ENCODE results near the gene ZSCAN30. TPM values are rescaled to one million over a fixed set of nuclear protein-coding genes. Genes with fewer than 3 reads are reported as not detected.
A peak's percentile ranks its signal among the peaks of the same experiment; 100 is the strongest.

Gene ZSCAN30
- total and polyA plus RNA-seq, 4 donors: 22.7 to 40.3 (median 32.3) TPM

- 92% methylated on average over 3 of the region's 3 CpGs for WGBS (ENCODE audit: insufficient coverage)
- Histone ChIP-seq H3K4me3 (ENCODE audit: low read depth, low read length) (no peak overlapping the region), H3K4me1 (ENCODE audit: control insufficient read depth, insufficient read depth, low read length) (peaks cover 6% of the 10 kb centered on the region), H3K27ac (ENCODE audit: low read depth, low read length) (no peak overlapping the region), H3K36me3 (ENCODE audit: control insufficient read depth, insufficient read depth, low read length) (peaks cover 18% of the 10 kb centered on the region), H3K9me3 (ENCODE audit: control insufficient read depth, insufficient read depth, low read length) (no peaks in the 10 kb centered on the region), H3K27me3 (ENCODE audit: control insufficient read depth, insufficient read depth, low read length) (no peaks in the 10 kb centered on the region)
- DNase-seq (ENCODE audit: low read depth in 4 of 6, low spot score in 6 of 6): peak in 1 of 6 donors; percentile 36
Measured at GRCh38 chr18:35284841-35285240, 5.2 kb downstream of the ZSCAN30 start.

- no peaks in the 10 kb centered on the region for H3K27me3 ChIP-seq (ENCODE audit: control insufficient read depth, insufficient read depth, low read length)
- peaks cover 18% of the 10 kb centered on the region for H3K36me3 ChIP-seq (ENCODE audit: control insufficient read depth, insufficient read depth, low read length)
- DNase-seq (ENCODE audit: low read depth in 4 of 6, low spot score in 6 of 6): no peak
- no peak overlapping the region for H3K4me3 ChIP-seq (ENCODE audit: low read depth, low read length)
- H3K4me1 ChIP-seq (ENCODE audit: control insufficient read depth, insufficient read depth, low read length): peaks cover 4% of the 10 kb centered on the region
- WGBS (ENCODE audit: insufficient coverage): 98% methylated on average over 7 of the region's 7 CpGs
- H3K27ac ChIP-seq (ENCODE audit: low read depth, low read length): no peak overlapping the region
- no peaks in the 10 kb centered on the region for H3K9me3 ChIP-seq (ENCODE audit: control insufficient read depth, insufficient read depth, low read length)
Measured at GRCh38 chr18:35283923-35284794, 5.9 kb downstream of the ZSCAN30 start.

GRCh38 chr18:35282353-35282752 lies 7.7 kb downstream of the ZSCAN30 start:
- Histone ChIP-seq H3K27me3 (ENCODE audit: control insufficient read depth, insufficient read depth, low read length) (no peaks in the 10 kb centered on the region), H3K4me1 (ENCODE audit: control insufficient read depth, insufficient read depth, low read length) (no peaks in the 10 kb centered on the region), H3K4me3 (ENCODE audit: low read depth, low read length) (no peak overlapping the region), H3K27ac (ENCODE audit: low read depth, low read length) (no peak overlapping the region), H3K9me3 (ENCODE audit: control insufficient read depth, insufficient read depth, low read length) (no peaks in the 10 kb centered on the region), H3K36me3 (ENCODE audit: control insufficient read depth, insufficient read depth, low read length) (peaks cover 18% of the 10 kb centered on the region)
- DNase-seq (ENCODE audit: low read depth in 4 of 6, low spot score in 6 of 6): no peak
- no CpG with 5 or more reads among the region's 1 CpG for WGBS (ENCODE audit: insufficient coverage)

- H3K9me3 ChIP-seq (ENCODE audit: control insufficient read depth, insufficient read depth, low read length): no peaks in the 10 kb centered on the region
- H3K4me1 ChIP-seq (ENCODE audit: control insufficient read depth, insufficient read depth, low read length): no peaks in the 10 kb centered on the region
- H3K4me3 ChIP-seq (ENCODE audit: low read depth, low read length): no peak overlapping the region
- DNase-seq (ENCODE audit: low read depth in 4 of 6, low spot score in 6 of 6): no peak
- peaks cover 9% of the 10 kb centered on the region for H3K36me3 ChIP-seq (ENCODE audit: control insufficient read depth, insufficient read depth, low read length)
- no peaks in the 10 kb centered on the region for H3K27me3 ChIP-seq (ENCODE audit: control insufficient read depth, insufficient read depth, low read length)
- no peak overlapping the region for H3K27ac ChIP-seq (ENCODE audit: low read depth, low read length)
Measured at GRCh38 chr18:35278969-35279368, 11.1 kb downstream of the ZSCAN30 start.

- H3K4me3 ChIP-seq (ENCODE audit: low read depth, low read length): no peak overlapping the region
- H3K4me1 ChIP-seq (ENCODE audit: control insufficient read depth, insufficient read depth, low read length): no peaks in the 10 kb centered on the region
- H3K36me3 ChIP-seq (ENCODE audit: control insufficient read depth, insufficient read depth, low read length): peaks cover 2% of the 10 kb centered on the region
- no peak overlapping the region for H3K27ac ChIP-seq (ENCODE audit: low read depth, low read length)
- no CpG with 5 or more reads among the region's 1 CpG for WGBS (ENCODE audit: insufficient coverage)
- no peaks in the 10 kb centered on the region for H3K9me3 ChIP-seq (ENCODE audit: control insufficient read depth, insufficient read depth, low read length)
- no peaks in the 10 kb centered on the region for H3K27me3 ChIP-seq (ENCODE audit: control insufficient read depth, insufficient read depth, low read length)
- DNase-seq (ENCODE audit: low read depth in 4 of 6, low spot score in 6 of 6): no peak
Measured at GRCh38 chr18:35278085-35278484, 11.9 kb downstream of the ZSCAN30 start.

GRCh38 chr18:35277633-35278032 lies 12.4 kb downstream of the ZSCAN30 start:
- no peak overlapping the region for H3K27ac ChIP-seq (ENCODE audit: low read depth, low read length)
- H3K4me1 ChIP-seq (ENCODE audit: control insufficient read depth, insufficient read depth, low read length): no peaks in the 10 kb centered on the region
- no peak overlapping the region for H3K4me3 ChIP-seq (ENCODE audit: low read depth, low read length)
- no peaks in the 10 kb centered on the region for H3K36me3 ChIP-seq (ENCODE audit: control insufficient read depth, insufficient read depth, low read length)
- no peaks in the 10 kb centered on the region for H3K27me3 ChIP-seq (ENCODE audit: control insufficient read depth, insufficient read depth, low read length)
- DNase-seq (ENCODE audit: low read depth in 4 of 6, low spot score in 6 of 6): no peak
- no peaks in the 10 kb centered on the region for H3K9me3 ChIP-seq (ENCODE audit: control insufficient read depth, insufficient read depth, low read length)

GRCh38 chr18:35276267-35276666 lies 13.8 kb downstream of the ZSCAN30 start:
- DNase-seq (ENCODE audit: low read depth in 4 of 6, low spot score in 6 of 6): no peak
- no peak overlapping the region for H3K4me3 ChIP-seq (ENCODE audit: low read depth, low read length)
- H3K9me3 ChIP-seq (ENCODE audit: control insufficient read depth, insufficient read depth, low read length): peaks cover under 1% of the 10 kb centered on the region
- 90% methylated on average over 3 of the region's 3 CpGs for WGBS (ENCODE audit: insufficient coverage)
- no peaks in the 10 kb centered on the region for H3K4me1 ChIP-seq (ENCODE audit: control insufficient read depth, insufficient read depth, low read length)
- peaks cover 6% of the 10 kb centered on the region for H3K36me3 ChIP-seq (ENCODE audit: control insufficient read depth, insufficient read depth, low read length)
- no peak overlapping the region for H3K27ac ChIP-seq (ENCODE audit: low read depth, low read length)
- no peaks in the 10 kb centered on the region for H3K27me3 ChIP-seq (ENCODE audit: control insufficient read depth, insufficient read depth, low read length)

GRCh38 chr18:35271656-35272055 lies 18.4 kb downstream of the ZSCAN30 start:
- H3K4me3 ChIP-seq (ENCODE audit: low read depth, low read length): no peak overlapping the region
- 93% methylated on average over 34 of the region's 35 CpGs for WGBS (ENCODE audit: insufficient coverage)
- DNase-seq (ENCODE audit: low read depth in 4 of 6, low spot score in 6 of 6): no peak

GRCh38 chr18:35268821-35269220 lies 21.2 kb downstream of the ZSCAN30 start:
- H3K4me1 ChIP-seq (ENCODE audit: control insufficient read depth, insufficient read depth, low read length): peaks cover 13% of the 10 kb centered on the region
- H3K9me3 ChIP-seq (ENCODE audit: control insufficient read depth, insufficient read depth, low read length): peaks cover 2% of the 10 kb centered on the region
- WGBS (ENCODE audit: insufficient coverage): no CpG with 5 or more reads among the region's 2 CpGs
- no peak overlapping the region for H3K27ac ChIP-seq (ENCODE audit: low read depth, low read length)
- H3K27me3 ChIP-seq (ENCODE audit: control insufficient read depth, insufficient read depth, low read length): no peaks in the 10 kb centered on the region
- DNase-seq (ENCODE audit: low read depth in 4 of 6, low spot score in 6 of 6): no peak
- H3K4me3 ChIP-seq (ENCODE audit: low read depth, low read length): no peak overlapping the region
- peaks cover 6% of the 10 kb centered on the region for H3K36me3 ChIP-seq (ENCODE audit: control insufficient read depth, insufficient read depth, low read length)

More at GRCh38 chr18:35271656-35272055, 18.4 kb downstream of the ZSCAN30 start:
- H3K27ac ChIP-seq (ENCODE audit: low read depth, low read length): no peak overlapping the region
- H3K4me1 ChIP-seq (ENCODE audit: control insufficient read depth, insufficient read depth, low read length): peaks cover 11% of the 10 kb centered on the region
- peaks cover 2% of the 10 kb centered on the region for H3K9me3 ChIP-seq (ENCODE audit: control insufficient read depth, insufficient read depth, low read length)
- H3K27me3 ChIP-seq (ENCODE audit: control insufficient read depth, insufficient read depth, low read length): no peaks in the 10 kb centered on the region
- peaks cover 6% of the 10 kb centered on the region for H3K36me3 ChIP-seq (ENCODE audit: control insufficient read depth, insufficient read depth, low read length)

- Histone ChIP-seq H3K36me3 (ENCODE audit: control insufficient read depth, insufficient read depth, low read length) (peaks cover 9% of the 10 kb centered on the region), H3K27me3 (ENCODE audit: control insufficient read depth, insufficient read depth, low read length) (no peaks in the 10 kb centered on the region), H3K4me1 (ENCODE audit: control insufficient read depth, insufficient read depth, low read length) (peaks cover 13% of the 10 kb centered on the region), H3K4me3 (ENCODE audit: low read depth, low read length) (peak overlapping the region; percentile 80), H3K9me3 (ENCODE audit: control insufficient read depth, insufficient read depth, low read length) (peaks cover 2% of the 10 kb centered on the region), H3K27ac (ENCODE audit: low read depth, low read length) (no peak overlapping the region)
- WGBS (ENCODE audit: insufficient coverage): 34% methylated on average over 30 of the region's 30 CpGs
- no peak for DNase-seq (ENCODE audit: low read depth in 4 of 6, low spot score in 6 of 6)
Measured at GRCh38 chr18:35267809-35268208, 22.2 kb downstream of the ZSCAN30 start.

All from spinal cord (tissue), 10 donors.